HG03066 (cell line): ENCODE data around the gene OR10Z1.

Experiments used
- ATAC-seq: cut with Tn5 transposase; IDR thresholded peaks from one replicate; pipeline ENCODE4 v1.9.1; 2021; ENCODE audit warnings: low read depth; ENCODE audit not compliant: unreplicated experiment

The OR10Z1 gene

GRCh38 chr1:158604968-158605367 is at the start of gene OR10Z1:
Gene OR10Z1, plus strand, starts transcription at chr1:158605268. Its CDS starts 1,171 bp downstream, at chr1:158606439.
- ATAC-seq = no peak

GRCh38 chr1:158559696-158560095 is 45.4 kb upstream of the OR10Z1 start:
- ATAC-seq = no peak

- no peak for ATAC-seq
Observed at GRCh38 chr1:158563853-158564252, 41.2 kb upstream of the OR10Z1 start.

- no peak for ATAC-seq
Observed at GRCh38 chr1:158564608-158565007, 40.5 kb upstream of the OR10Z1 start.

- no peak for ATAC-seq
Observed at GRCh38 chr1:158570480-158570879, 34.6 kb upstream of the OR10Z1 start, which contains the start of gene OR6P1. Gene OR6P1, minus strand, starts transcription at chr1:158570580. Its CDS starts 6,976 bp downstream, at chr1:158563604.

- ATAC-seq = no peak
Observed at GRCh38 chr1:158572226-158572625, 32.8 kb upstream of the OR10Z1 start.

DNA sequence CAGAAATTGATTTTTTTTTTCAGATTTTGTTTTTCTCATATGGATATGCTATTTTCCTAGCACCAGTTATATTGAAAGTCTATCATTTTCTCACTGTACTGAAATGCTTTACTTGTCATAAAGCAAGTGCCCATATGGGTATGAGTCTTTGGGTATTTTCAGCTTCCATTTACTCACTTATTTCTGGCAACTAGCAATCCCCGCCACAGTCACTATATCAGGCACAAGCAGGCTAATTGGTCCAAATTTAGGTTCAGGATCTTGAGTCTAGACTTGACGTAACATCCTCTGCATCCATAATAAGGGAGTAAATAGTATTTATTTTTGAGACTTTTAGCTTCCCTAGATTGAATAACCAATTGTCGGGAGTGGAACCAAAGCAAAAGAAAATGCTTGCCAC is 27.5 kb upstream of the OR10Z1 start:
- ATAC-seq = no peak

- ATAC-seq = no peak
Observed at GRCh38 chr1:158579733-158580132, 25.3 kb upstream of the OR10Z1 start, which contains the start of gene OR10X1. Gene OR10X1, minus strand, starts transcription at chr1:158579899. Its CDS starts 0 bp downstream, at chr1:158579899.

GRCh38 chr1:158583962-158584361 is 21.1 kb upstream of the OR10Z1 start:
- no peak for ATAC-seq

- ATAC-seq = no peak
Observed at GRCh38 chr1:158586942-158587341, 18.1 kb upstream of the OR10Z1 start.

DNA sequence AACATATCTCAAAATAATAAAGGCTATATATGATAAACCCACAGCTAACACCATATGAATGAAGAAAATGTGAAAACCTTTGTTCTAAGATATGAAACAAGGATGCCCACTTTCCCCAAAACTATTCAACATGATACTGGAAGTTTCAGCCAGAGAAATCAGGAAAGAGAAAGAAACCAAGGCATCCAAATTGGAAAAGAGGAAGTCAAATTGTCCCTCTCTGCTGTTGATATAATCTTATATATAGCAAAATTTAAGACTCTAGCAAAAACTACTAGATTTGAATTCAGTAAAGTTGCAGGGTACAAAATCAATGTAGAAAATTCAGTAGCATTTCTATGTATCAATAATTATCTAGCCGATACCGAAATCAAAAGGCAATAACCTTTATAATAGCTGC is 4.3 kb upstream of the OR10Z1 start:
- no peak for ATAC-seq

- ATAC-seq = no peak
Observed at GRCh38 chr1:158607296-158607695, 2.2 kb downstream of the OR10Z1 start.

- no peak for ATAC-seq
Observed at GRCh38 chr1:158611916-158612315, 6.8 kb downstream of the OR10Z1 start.

DNA sequence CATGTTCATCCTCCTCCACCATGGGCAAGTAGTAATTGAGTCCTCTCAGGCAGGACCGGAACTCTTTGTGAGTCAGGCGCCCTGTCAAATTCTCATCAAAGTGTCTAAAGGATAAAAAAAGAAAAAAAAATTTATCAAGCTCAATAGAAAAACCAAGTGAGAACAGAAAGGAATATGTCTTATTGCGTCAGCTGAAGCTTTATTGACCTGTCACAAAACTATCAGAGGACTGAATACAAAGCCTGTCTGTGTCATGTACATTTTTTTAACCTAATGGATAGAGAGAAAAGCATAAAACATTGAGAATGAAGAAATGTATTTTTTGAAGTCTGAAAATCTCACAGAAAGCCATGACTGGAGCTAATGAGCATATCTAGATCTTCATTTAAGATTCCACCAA is 8.7 kb downstream of the OR10Z1 start:
- ATAC-seq = no peak

- ATAC-seq = no peak
Observed at GRCh38 chr1:158638146-158638545, 33.1 kb downstream of the OR10Z1 start.

DNA sequence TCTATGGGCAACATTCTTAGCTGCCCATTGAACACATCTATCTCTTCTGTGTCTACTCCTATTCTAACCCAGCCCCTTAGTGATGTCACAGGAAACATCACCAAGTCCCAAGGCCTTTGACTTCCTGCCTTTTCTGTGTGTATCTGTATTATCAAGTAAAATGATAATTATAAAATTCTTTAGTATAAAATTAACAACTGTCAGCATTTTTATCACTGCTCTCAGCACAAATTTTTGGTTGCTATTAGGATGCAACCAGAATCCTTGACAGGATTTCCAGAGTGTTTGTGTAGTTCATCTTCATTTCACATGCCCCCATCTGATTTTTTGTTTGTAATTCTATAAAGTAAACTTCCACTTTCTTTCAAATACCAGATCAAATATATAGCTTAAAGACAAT is 33.8 kb downstream of the OR10Z1 start:
- ATAC-seq = no peak

GRCh38 chr1:158644449-158644848 is 39.4 kb downstream of the OR10Z1 start:
- ATAC-seq = no peak

DNA sequence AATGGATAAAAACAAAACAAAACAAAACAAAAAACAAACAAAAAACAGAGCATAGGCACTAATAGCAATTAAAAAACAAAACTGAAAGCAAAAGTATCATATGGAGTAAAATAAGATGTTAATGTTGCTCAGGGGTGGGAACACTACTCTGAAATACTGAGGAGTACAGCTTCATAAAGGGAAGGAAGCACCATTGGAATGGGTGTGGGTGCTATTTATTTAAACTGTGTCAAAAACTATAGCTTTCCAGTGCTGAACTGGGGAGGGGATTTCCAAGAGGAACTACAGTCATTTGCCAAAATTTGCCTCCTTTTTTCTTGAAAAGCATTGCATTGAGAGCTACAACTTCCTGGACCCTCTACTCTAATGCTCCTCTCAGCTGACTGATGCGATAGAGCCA is 41.4 kb downstream of the OR10Z1 start:
- no peak for ATAC-seq

GRCh38 chr1:158649052-158649451 is 44.0 kb downstream of the OR10Z1 start:
- no peak for ATAC-seq

- no peak for ATAC-seq
Observed at GRCh38 chr1:158652721-158653334, 47.8 kb downstream of the OR10Z1 start.

GRCh38 chr1:158654086-158654485 is 49.0 kb downstream of the OR10Z1 start:
- no peak for ATAC-seq

GRCh38 chr1:158654571-158654970 is 49.5 kb downstream of the OR10Z1 start:
- no peak for ATAC-seq
